ENCODE data around the gene FOXO6.

The FOXO6 gene

DNA sequence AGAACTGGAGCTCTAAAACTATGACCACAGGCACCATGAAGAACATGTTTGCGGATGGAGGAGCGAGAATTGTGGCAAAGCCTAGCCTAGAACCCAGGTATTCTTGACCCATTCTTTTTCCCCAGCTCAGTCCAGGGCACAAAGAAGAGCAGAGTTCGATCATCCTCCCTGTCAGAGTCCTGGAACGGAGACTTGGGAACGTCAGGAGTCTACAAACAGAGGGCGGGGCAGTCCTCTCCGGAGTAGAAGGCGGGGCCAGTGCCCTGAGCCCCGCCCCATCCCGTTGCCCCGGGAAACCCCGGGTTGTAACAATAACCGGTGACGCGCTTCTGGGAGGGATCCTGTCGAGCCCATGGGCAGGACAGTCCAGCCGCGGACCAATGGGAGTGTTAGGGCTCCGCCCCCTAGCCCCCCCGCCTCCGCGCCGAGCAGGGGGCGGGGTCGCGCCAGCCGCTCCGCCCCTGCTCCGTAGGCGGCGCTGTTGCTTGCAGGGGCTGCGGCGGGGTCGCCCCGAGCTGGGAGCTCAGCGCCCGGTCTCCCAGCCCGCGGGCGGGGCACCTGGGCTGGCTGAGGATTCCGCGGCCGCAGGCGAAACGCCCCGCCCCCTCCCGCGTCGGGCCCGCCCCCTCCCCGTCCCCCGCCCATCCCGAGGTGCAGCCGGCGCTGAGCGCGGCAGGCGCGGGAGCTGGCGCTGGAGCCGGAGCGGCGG, at the start of gene FOXO6:
Gene FOXO6, plus strand, starts transcription at position 649 of the 709 bp plus-strand sequence.
- Histone ChIP-seq H3K9me3 (no peaks in the 10 kb centered on the region), H3K4me1 (ENCODE audit: control insufficient read depth in 1 of 2, insufficient read depth in 1 of 2, low read depth in 1 of 2, low read length in 1 of 2) (peaks cover 9 to 15% of the 10 kb centered on the region in 2 experiments), H3K27me3 (peaks cover 99% of the 10 kb centered on the region), H3K27ac (peak within 1 kb of the TSS; percentile 69), H3K36me3 (no peaks in the 10 kb centered on the region), H3K4me3 (ENCODE audit: low read depth in 1 of 2, low read length in 1 of 2) (peak within 1 kb of the TSS; percentile 66)
- TF ChIP-seq, protein P1, sequence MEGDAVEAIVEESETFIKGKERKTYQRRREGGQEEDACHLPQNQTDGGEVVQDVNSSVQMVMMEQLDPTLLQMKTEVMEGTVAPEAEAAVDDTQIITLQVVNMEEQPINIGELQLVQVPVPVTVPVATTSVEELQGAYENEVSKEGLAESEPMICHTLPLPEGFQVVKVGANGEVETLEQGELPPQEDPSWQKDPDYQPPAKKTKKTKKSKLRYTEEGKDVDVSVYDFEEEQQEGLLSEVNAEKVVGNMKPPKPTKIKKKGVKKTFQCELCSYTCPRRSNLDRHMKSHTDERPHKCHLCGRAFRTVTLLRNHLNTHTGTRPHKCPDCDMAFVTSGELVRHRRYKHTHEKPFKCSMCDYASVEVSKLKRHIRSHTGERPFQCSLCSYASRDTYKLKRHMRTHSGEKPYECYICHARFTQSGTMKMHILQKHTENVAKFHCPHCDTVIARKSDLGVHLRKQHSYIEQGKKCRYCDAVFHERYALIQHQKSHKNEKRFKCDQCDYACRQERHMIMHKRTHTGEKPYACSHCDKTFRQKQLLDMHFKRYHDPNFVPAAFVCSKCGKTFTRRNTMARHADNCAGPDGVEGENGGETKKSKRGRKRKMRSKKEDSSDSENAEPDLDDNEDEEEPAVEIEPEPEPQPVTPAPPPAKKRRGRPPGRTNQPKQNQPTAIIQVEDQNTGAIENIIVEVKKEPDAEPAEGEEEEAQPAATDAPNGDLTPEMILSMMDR (IDR thresholded peaks at IDR 0.05), result peak; percentile 41

DNA sequence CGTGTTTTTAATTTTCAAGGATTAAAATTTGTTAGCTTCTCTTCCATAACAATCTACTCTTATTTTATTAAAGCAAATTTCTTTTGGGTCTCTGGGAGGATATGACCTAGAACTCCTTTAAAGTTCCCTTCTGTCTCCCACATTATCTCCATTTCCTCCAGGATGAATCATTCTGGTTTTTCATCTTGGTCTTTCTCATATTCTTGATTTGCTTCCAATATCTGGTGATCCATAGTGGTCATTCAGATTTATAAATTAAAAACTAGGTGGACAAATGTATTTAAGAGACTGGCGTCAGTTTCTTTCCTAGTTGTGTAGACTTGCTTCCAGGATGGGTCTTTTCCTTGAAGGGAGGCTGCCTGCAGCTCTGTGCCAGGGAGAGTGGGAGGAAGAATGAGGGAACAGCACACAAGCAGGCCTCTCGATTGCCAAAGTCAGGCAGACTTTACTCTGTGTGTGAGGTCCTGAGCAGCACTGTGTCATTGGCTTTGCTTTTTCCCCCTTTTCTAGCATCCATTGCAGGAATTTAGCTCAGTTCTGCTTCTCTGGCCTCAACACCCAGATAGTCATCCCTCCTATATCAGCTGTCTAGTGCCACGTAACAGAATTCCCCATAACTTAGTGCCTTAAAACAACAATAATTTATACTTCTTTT, 48.1 kb upstream of the FOXO6 start:
- Histone ChIP-seq H3K27ac (no peak overlapping the region), H3K36me3 (no peaks in the 10 kb centered on the region), H3K4me3 (ENCODE audit: low read depth in 1 of 2, low read length in 1 of 2) (no peak overlapping the region), H3K9me3 (no peaks in the 10 kb centered on the region), H3K27me3 (peaks cover 10% of the 10 kb centered on the region), H3K4me1 (ENCODE audit: control insufficient read depth in 1 of 2, insufficient read depth in 1 of 2, low read depth in 1 of 2, low read length in 1 of 2) (no peaks in the 10 kb centered on the region)
- TF ChIP-seq, protein P1 (IDR thresholded peaks at IDR 0.05), result no peak

DNA sequence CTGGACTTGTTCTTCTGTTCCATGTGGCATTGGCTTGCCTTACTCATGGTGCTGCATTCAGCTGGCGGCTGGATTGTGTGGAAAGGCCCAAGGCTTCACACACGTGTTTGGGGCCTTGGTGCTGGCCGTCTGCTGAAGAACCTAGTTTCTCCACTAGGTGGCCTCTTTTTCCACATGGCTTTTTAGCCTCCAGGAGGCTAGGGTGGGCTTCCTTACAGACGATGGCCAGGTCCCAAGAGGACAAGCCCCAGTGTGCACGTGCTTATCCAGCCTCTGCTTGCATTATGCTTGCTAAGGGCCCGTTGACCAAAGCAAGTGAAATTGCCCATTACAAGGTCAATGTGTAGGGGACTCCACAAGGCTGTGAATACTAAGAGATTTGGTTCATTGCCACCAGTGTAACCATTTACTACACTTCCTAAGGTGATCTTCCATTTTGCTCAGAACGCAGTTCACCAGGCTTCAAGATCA, 47.5 kb upstream of the FOXO6 start:
- Histone ChIP-seq H3K36me3 (no peaks in the 10 kb centered on the region), H3K9me3 (no peaks in the 10 kb centered on the region)
- TF ChIP-seq, protein P1 (IDR thresholded peaks at IDR 0.05), result peak; percentile 15

DNA sequence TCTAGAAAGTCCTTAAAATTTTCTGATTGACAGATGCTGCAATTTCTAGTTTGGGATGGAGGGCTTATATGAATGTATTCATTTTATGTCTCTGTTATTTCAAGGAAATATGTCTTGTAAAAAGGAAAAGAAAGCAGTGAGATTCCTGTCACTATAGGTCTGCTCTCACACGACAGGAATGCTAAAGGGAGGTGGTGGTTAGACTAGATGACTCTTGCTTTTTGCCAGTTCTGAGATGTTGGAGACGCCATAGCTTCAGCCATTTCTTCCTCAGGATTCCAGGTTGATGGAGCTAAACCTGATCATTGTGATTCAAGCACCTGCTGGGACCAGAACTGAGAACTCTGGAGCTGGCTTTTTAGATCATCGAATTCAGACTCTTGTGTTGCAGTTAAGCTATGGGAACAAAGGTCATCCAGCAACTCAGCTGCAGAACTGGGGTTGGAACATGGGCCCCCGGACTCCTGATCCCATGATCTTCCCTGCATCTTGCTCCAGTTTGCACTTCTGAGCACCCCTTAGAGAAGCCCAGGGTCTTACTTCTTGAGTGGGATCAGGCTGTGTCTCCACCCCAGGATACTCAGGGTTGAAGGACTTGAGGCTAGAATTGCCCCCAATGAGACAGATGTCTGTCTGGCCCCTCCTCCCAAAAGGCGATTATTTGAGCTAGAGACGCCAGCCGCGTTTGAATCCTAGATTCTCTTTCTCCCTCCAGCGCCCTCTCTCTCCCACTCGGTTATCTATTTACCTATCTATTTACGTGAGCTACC, 46.7 kb upstream of the FOXO6 start:
- H3K4me3 ChIP-seq (ENCODE audit: low read depth in 1 of 2, low read length in 1 of 2), result no peak overlapping the region

More for the DNA sequence above, 47.5 kb upstream of the FOXO6 start:
- Histone ChIP-seq H3K4me3 (ENCODE audit: low read depth in 1 of 2, low read length in 1 of 2) (no peak overlapping the region), H3K4me1 (ENCODE audit: control insufficient read depth in 1 of 2, insufficient read depth in 1 of 2, low read depth in 1 of 2, low read length in 1 of 2) (no peaks in the 10 kb centered on the region), H3K27ac (no peak overlapping the region), H3K27me3 (peaks cover 10% of the 10 kb centered on the region)

More for the DNA sequence above, 46.7 kb upstream of the FOXO6 start:
- H3K4me1 ChIP-seq (ENCODE audit: control insufficient read depth in 1 of 2, insufficient read depth in 1 of 2, low read depth in 1 of 2, low read length in 1 of 2), result no peaks in the 10 kb centered on the region
- H3K27ac ChIP-seq, result no peak overlapping the region
- H3K9me3 ChIP-seq, result no peaks in the 10 kb centered on the region
- peaks cover 6% of the 10 kb centered on the region for H3K27me3 ChIP-seq
- no peaks in the 10 kb centered on the region for H3K36me3 ChIP-seq
- TF ChIP-seq, protein P1 (IDR thresholded peaks at IDR 0.05), result no peak

All from neutrophil (primary cell).